GM19372 (cell line): ENCODE results near the gene CRYBG2.
"Not testable (repeated sequence)": the region's sequence is repeated elsewhere in the genome, so short reads cannot be mapped to it uniquely, and the experiment has no call there.

Source experiments
- ATAC-seq: cut with Tn5 transposase; IDR thresholded peaks from one replicate; pipeline ENCODE4 v1.9.1; 2021; ENCODE audit warnings: mild to moderate bottlenecking, low read depth, moderate library complexity; ENCODE audit not compliant: unreplicated experiment

CRYBG2 gene

GRCh38 chr1:26297057-26297790 lies 56.7 kb downstream of the CRYBG2 start:
- no peak for ATAC-seq

GRCh38 chr1:26296340-26297056 lies 57.4 kb downstream of the CRYBG2 start:
- no peak for ATAC-seq

- no peak for ATAC-seq
Measured at GRCh38 chr1:26295194-26296138, 58.5 kb downstream of the CRYBG2 start.

- ATAC-seq = no peak
Measured at GRCh38 chr1:26293911-26294463, 59.9 kb downstream of the CRYBG2 start.

GRCh38 chr1:26292735-26293134 lies 61.2 kb downstream of the CRYBG2 start:
- not testable (repeated sequence) for ATAC-seq

- no peak for ATAC-seq
Measured at GRCh38 chr1:26291939-26292338, 62.0 kb downstream of the CRYBG2 start.

GRCh38 chr1:26291433-26291832 lies 62.5 kb downstream of the CRYBG2 start:
- no peak for ATAC-seq

- no peak for ATAC-seq
Measured at GRCh38 chr1:26290882-26291261, 63.1 kb downstream of the CRYBG2 start.

- ATAC-seq = no peak
Measured at GRCh38 chr1:26290122-26290881, 63.6 kb downstream of the CRYBG2 start.

GRCh38 chr1:26289158-26290059 lies 64.5 kb downstream of the CRYBG2 start:
- no peak for ATAC-seq

GRCh38 chr1:26288311-26288941 lies 65.5 kb downstream of the CRYBG2 start:
- no peak for ATAC-seq

GRCh38 chr1:26287811-26288210 lies 66.1 kb downstream of the CRYBG2 start:
- no peak for ATAC-seq

- ATAC-seq = no peak
Measured at GRCh38 chr1:26287033-26287711, 66.8 kb downstream of the CRYBG2 start.

- ATAC-seq = no peak
Measured at GRCh38 chr1:26286064-26286416, 67.9 kb downstream of the CRYBG2 start.

GRCh38 chr1:26285366-26286063 lies 68.4 kb downstream of the CRYBG2 start:
- no peak for ATAC-seq

GRCh38 chr1:26284597-26285347 lies 69.2 kb downstream of the CRYBG2 start:
- ATAC-seq = no peak
